ENCODE data around the gene PLEKHA7. TPM values are rescaled to one million over a fixed set of nuclear protein-coding genes. Genes with fewer than 3 reads are reported as not detected.

PLEKHA7 gene
- total and polyA plus RNA-seq, 2 of the 4 experiments (the other 2 are of a cell fraction) = 0.12 TPM; not detected in 1

DNA sequence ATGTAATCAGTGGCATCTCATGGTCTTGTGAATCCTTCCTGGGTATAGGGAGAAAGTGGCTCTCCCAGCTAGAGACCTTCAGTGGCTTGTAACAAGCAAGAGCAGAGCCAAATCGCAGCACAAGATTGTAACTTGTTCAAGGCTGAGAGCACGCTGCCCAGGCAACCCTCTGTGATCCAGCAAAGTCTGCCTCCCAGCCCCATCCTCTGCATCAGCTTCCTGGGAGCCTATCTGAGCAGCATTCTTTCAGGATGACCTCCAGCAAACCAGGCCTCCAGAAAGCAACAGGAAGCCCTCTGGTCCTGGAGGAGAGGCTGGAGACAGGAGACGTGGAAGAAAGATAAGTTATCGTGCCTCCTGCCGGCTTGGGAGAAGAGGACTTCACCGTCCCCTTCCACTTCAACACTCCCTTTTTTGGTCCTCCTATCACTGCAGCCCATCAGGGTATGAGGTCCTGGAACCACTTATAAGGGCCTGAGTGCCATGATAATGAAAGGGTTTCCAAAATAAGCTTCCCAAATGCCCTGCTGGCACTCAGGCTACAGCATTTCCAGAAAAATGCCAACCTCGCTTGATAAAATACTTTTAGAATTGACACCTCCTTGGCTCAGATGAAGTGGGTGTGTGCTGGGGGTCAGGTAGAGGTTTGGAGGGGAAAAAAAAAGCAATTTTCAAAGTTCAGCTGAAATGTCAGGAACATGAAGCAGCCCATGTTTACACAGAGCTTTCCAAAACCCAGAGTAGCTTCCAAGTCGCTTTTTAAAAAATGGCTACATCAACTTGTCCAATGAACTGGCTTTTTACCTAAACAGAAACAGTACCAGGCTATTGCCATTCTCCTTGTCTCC lies 80.2 kb downstream of the PLEKHA7 start:
- no peak overlapping the region for H3K4me3 ChIP-seq (ENCODE audit: insufficient read depth, low read depth, low read length)
- H3K27me3 ChIP-seq (ENCODE audit: control insufficient read depth, insufficient read depth, low read length) = peaks cover 14% of the 10 kb centered on the region
- TF ChIP-seq BHLHE40 (IDR thresholded peaks at IDR 0.05; ENCODE audit: low read depth, low read length) (no peak), CHD1 (IDR thresholded peaks at IDR 0.05; ENCODE audit: low read depth, low read length) (no peak), RFX5 (IDR thresholded peaks at IDR 0.05; ENCODE audit: low read depth, low read length) (no peak), MXI1 (IDR thresholded peaks at IDR 0.05; ENCODE audit: borderline replicate concordance, low read depth, low read length) (no peak), POLR2A (IDR thresholded peaks at IDR 0.05; ENCODE audit: low read depth, low read length) (no peak), RAD21 (IDR thresholded peaks at IDR 0.05; ENCODE audit: low read length) (no peak), MAZ (IDR thresholded peaks at IDR 0.05; ENCODE audit: borderline replicate concordance, low read depth, low read length) (no peak), RCOR1 (IDR thresholded peaks at IDR 0.05; ENCODE audit: insufficient replicate concordance, low read length) (no peak)
- TF ChIP-seq, protein P1, sequence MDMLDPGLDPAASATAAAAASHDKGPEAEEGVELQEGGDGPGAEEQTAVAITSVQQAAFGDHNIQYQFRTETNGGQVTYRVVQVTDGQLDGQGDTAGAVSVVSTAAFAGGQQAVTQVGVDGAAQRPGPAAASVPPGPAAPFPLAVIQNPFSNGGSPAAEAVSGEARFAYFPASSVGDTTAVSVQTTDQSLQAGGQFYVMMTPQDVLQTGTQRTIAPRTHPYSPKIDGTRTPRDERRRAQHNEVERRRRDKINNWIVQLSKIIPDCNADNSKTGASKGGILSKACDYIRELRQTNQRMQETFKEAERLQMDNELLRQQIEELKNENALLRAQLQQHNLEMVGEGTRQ (IDR thresholded peaks at IDR 0.05; ENCODE audit: low read depth, low read length) = no peak
- TF ChIP-seq, protein P2, sequence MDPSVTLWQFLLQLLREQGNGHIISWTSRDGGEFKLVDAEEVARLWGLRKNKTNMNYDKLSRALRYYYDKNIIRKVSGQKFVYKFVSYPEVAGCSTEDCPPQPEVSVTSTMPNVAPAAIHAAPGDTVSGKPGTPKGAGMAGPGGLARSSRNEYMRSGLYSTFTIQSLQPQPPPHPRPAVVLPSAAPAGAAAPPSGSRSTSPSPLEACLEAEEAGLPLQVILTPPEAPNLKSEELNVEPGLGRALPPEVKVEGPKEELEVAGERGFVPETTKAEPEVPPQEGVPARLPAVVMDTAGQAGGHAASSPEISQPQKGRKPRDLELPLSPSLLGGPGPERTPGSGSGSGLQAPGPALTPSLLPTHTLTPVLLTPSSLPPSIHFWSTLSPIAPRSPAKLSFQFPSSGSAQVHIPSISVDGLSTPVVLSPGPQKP (IDR thresholded peaks at IDR 0.05; ENCODE audit: borderline replicate concordance, low read depth, low read length) = no peak
- H2BK120ac ChIP-seq (ENCODE audit: low read depth, low read length) = no peak overlapping the region
- no peak overlapping the region for H3K27ac ChIP-seq (ENCODE audit: insufficient read depth, low read length)
- no peak overlapping the region for H3K4ac ChIP-seq (ENCODE audit: low read depth, low read length)
- no peak overlapping the region for H2BK5ac ChIP-seq (ENCODE audit: low read depth, low read length, poor library complexity, severe bottlenecking)
- H3K4me2 ChIP-seq (ENCODE audit: low read depth, low read length) = no peak overlapping the region
- ChIA-PET CTCF (no interaction called here), POLR2A (ENCODE audit: unreplicated experiment) (no interaction called here)
- H4K20me1 ChIP-seq (ENCODE audit: insufficient read depth, low read length) = no peaks in the 10 kb centered on the region
- 60% methylated on average over 1 of the region's 8 CpGs; no CpG with 5 or more reads in 1 of the 2 experiments for WGBS, 2 experiments (ENCODE audit: extremely low coverage in 2 of 2, insufficient read length in 1 of 2)
- H4K5ac ChIP-seq (ENCODE audit: low read depth, low read length) = no peak overlapping the region
- H3K79me1 ChIP-seq (ENCODE audit: low read depth in 1 of 2, low read length in 2 of 2) = no peaks in the 10 kb centered on the region
- DNase-seq (no peak), ATAC-seq (ENCODE audit: low read depth) (no peak)
- no peak overlapping the region for H4K91ac ChIP-seq (ENCODE audit: insufficient read depth, low read depth, low read length)
- no peak overlapping the region for H2AFZ ChIP-seq (replicated peaks; ENCODE audit: low read length, poor library complexity)
- no peak overlapping the region for H2BK20ac ChIP-seq (ENCODE audit: low read depth, low read length)
- BruUV-seq (replicated peaks) = no TSS peak
- dilution Hi-C loops (cut with HindIII; ENCODE audit: low sequenced_read_pairs, unreplicated experiment) (no loop called here), in situ Hi-C loops (cut with MboI; ENCODE audit: low sequenced_read_pairs) (loop anchor here (25.0 kb wide), 1 partner anchor 578 kb away; no protein-coding TSS in a partner anchor), intact Hi-C loops (cut with micrococcal nuclease) (no loop called here)
- no peak overlapping the region for H4K8ac ChIP-seq (ENCODE audit: low read depth in 2 of 2, low read length in 2 of 2)
- H3K9me3 ChIP-seq (ENCODE audit: control insufficient read depth, insufficient read depth, low read length) = no peaks in the 10 kb centered on the region
- H3K36me3 ChIP-seq (ENCODE audit: control insufficient read depth, insufficient read depth, low read length) = no peaks in the 10 kb centered on the region
- H3K9me1 ChIP-seq (ENCODE audit: insufficient read depth, low read length) = no peaks in the 10 kb centered on the region
- no peaks in the 10 kb centered on the region for H3K4me1 ChIP-seq (ENCODE audit: control insufficient read depth, insufficient read depth, low read length)
- H3K18ac ChIP-seq (ENCODE audit: low read depth, low read length) = no peak overlapping the region
- H2AK5ac ChIP-seq (ENCODE audit: low read depth, low read length) = no peak overlapping the region
- no peak overlapping the region for H2AK9ac ChIP-seq (replicated peaks; ENCODE audit: low read depth, low read length, poor library complexity)
- no peak overlapping the region for H3K23ac ChIP-seq (ENCODE audit: low read depth, low read length)
- no peak overlapping the region for H3K9ac ChIP-seq (ENCODE audit: low read depth, low read length)
- H3K14ac ChIP-seq (replicated peaks; ENCODE audit: low read depth, low read length) = no peak overlapping the region
- no peak overlapping the region for H2BK15ac ChIP-seq (ENCODE audit: low read depth, low read length)
- no peak overlapping the region for H3K56ac ChIP-seq (ENCODE audit: extremely low read depth, insufficient read depth, low read length)
